GM12872 (cell line): ENCODE results near the gene SLC10A7.

Experiments used
- CTCF ChIP-seq: IDR thresholded peaks from 3 replicates; pipeline ENCODE4 v1.5.1; 2011; ENCODE audit warnings: low read depth, mild to moderate bottlenecking, low read length, moderate library complexity; ENCODE audit not compliant: insufficient read depth

Gene SLC10A7

DNA sequence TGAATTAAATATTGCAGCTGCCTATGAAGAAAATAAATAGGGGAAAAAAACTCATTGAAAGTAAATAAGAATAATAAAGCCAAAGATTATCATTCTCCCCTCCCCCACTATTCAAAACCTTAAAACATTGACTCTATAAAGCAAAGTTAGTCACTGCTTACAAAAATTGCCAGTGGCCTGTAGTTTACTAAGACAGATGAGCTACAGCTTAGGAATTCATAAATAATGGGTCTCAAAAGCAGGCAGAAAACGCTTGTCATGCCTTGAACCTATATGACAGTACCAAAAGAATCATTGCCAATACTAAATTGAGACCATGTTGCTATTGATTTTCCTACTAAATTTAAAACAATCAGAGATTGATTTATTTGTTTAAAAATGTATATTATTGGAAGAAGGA lies 78.9 kb downstream of the SLC10A7 start:
- no peak for TF ChIP-seq CTCF

DNA sequence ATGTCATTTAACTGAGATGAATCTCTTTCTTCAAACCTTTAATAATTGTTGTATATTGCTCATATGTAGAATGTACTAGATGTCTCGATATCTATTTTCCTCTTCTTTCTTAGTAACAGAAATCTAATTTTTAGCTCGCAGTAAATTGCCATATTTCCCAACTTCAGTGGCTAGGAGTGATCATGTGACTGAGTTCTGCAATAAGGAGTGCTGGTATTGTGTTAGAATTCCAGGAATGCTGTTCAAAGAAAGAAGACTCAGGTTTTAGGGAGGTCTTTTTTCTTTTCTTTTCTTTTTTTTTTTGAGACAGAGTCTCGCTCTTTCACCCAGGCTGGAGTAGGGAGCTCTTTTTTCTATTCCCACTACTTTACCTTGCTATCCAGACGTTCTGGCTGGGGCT lies 81.7 kb downstream of the SLC10A7 start:
- no peak for TF ChIP-seq CTCF

DNA sequence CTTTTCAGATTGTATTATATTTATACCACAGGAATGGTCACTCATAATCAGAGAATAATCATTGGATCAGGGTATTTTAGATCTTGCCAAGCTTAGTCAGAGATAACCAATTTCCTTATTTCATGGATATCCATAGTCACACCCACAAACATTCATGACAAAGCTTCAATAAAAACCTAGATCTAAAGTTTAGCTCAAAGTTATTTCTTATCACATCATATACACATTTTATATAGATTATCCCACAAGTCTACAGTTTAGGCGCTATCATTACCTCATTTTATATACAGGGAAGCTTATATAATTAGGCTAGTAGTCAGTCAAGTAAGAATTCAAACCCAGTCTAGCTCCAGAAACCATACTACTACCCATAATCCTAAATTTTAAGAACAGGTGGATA lies 82.3 kb downstream of the SLC10A7 start:
- TF ChIP-seq CTCF = no peak

DNA sequence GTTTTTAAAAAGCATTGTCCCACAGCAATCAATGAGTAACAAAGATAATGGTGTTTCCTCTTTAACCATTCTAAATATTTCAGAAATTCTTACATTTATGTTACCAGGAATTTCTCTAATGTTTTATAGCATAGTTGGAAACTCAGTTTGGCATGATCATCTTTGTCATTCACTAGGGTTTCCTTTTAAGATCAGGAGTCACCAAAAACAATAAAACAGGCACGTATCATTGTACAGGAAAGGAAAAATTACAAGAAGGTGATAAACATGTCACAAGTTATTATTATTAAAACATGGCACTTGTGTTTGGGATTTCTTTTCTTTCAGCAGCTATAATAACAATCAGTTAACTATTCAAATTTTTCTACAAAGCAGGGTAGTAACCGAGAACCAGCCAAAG lies 84.0 kb downstream of the SLC10A7 start:
- no peak for TF ChIP-seq CTCF

GRCh38 chr4:146436423-146437162 lies 85.1 kb downstream of the SLC10A7 start:
- no peak for TF ChIP-seq CTCF

- no peak for TF ChIP-seq CTCF
Observed at GRCh38 chr4:146435962-146436361, 85.8 kb downstream of the SLC10A7 start.

DNA sequence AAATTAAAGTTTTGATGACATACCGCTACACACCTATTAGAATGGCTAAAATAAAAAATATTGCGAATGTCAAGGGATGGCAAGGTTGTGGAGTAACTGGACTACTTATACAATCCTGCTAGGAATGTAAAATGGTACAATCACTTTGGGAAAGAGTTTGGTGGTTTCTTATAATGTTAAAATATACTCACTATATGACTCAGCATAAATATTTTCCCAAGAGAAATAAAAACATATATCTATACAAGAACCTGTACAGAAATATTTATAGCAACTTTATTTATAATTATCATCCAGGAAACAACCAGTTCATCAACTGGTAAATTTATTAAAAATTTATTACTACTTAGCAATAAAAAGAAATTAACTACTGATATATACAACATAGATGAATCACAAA lies 89.7 kb downstream of the SLC10A7 start:
- no peak for TF ChIP-seq CTCF
